ENCODE data around the gene CSPG5. TPM values are rescaled to one million over a fixed set of nuclear protein-coding genes. Genes with fewer than 3 reads are reported as not detected.

CSPG5 gene
- total and polyA plus RNA-seq, 8 donors, result under 0.01 to 3.8 (median 0.35) TPM; not detected in 3

DNA sequence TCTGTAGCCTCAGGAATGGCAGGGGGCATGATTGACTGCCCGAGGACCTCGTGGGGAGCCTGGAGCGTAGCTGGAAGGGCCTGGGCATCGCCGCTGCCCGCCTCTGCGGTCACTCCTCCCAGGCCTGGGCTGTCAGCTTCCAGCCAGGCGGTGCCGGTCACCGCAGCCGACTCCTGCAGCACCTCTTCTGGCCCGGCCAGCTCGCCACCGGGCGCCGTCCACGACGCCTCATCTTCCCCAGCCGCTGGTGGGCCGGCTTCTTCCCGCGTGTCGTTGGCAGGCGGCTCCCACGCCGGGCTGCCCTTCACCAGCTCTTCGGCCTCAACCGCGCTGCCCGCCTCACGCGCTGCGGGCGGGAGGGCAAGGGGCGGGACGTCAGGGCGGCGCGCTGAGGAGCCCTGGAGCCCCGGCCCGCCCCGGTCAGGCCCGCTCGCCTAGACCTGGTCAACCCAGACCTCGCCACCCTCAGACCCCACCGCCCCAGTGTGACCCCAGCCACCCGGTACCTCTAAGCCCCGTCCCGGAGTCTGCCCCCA, 1.0 kb downstream of the CSPG5 start:
- peak overlapping the region; percentile 64 to 94 (median 72) for H3K4me3 ChIP-seq
- peak in 1 of 2 donors; percentile 65 for DNase-seq

GRCh38 chr3:47573190-47574172, 5.2 kb downstream of the CSPG5 start:
- H3K9me3 ChIP-seq, result no peaks in the 10 kb centered on the region
- DNase-seq, result no peak
- H3K27ac ChIP-seq, result no peak overlapping the region
- TF ChIP-seq, protein P1, sequence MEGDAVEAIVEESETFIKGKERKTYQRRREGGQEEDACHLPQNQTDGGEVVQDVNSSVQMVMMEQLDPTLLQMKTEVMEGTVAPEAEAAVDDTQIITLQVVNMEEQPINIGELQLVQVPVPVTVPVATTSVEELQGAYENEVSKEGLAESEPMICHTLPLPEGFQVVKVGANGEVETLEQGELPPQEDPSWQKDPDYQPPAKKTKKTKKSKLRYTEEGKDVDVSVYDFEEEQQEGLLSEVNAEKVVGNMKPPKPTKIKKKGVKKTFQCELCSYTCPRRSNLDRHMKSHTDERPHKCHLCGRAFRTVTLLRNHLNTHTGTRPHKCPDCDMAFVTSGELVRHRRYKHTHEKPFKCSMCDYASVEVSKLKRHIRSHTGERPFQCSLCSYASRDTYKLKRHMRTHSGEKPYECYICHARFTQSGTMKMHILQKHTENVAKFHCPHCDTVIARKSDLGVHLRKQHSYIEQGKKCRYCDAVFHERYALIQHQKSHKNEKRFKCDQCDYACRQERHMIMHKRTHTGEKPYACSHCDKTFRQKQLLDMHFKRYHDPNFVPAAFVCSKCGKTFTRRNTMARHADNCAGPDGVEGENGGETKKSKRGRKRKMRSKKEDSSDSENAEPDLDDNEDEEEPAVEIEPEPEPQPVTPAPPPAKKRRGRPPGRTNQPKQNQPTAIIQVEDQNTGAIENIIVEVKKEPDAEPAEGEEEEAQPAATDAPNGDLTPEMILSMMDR (IDR thresholded peaks at IDR 0.05), result no peak
- no peak for TF ChIP-seq POLR2A (IDR thresholded peaks at IDR 0.05)
- TF ChIP-seq EP300 (IDR thresholded peaks at IDR 0.05), result no peak
- TF ChIP-seq POLR2AphosphoS5 (IDR thresholded peaks at IDR 0.05), result no peak
- peaks cover 0 to 22% (median 14%) of the 10 kb centered on the region in 3 donors for H3K27me3 ChIP-seq
- 62 to 70% (median 65%) methylated on average over 9 of the region's 9 CpGs for WGBS, 5 donors
- peaks cover 7 to 9% (median 9%) of the 10 kb centered on the region in 4 donors for H3K4me1 ChIP-seq
- no peaks in the 10 kb centered on the region for H3K36me3 ChIP-seq
- intact Hi-C loops (cut with DNase I; ENCODE audit: low total_unique reads), result no loop called here
- no peak overlapping the region for H3K4me3 ChIP-seq

More for the DNA sequence above, 1.0 kb downstream of the CSPG5 start:
- H3K36me3 ChIP-seq, result no peaks in the 10 kb centered on the region
- TF ChIP-seq, protein P1 (IDR thresholded peaks at IDR 0.05), result no peak
- intact Hi-C loops (cut with DNase I; ENCODE audit: low total_unique reads), result no loop called here
- peaks cover 14 to 17% (median 17%) of the 10 kb centered on the region in 4 donors for H3K4me1 ChIP-seq
- peaks cover 0 to 40% (median 29%) of the 10 kb centered on the region in 3 donors for H3K27me3 ChIP-seq
- H3K27ac ChIP-seq, result no peak overlapping the region
- H3K9me3 ChIP-seq, result no peaks in the 10 kb centered on the region
- WGBS, 5 donors, result 1 to 4% (median 2%) methylated on average over 18 to 49 of the region's 49 CpGs; no CpG with 5 or more reads in 1 of the 5 donors

GRCh38 chr3:47571391-47572175, 7.1 kb downstream of the CSPG5 start:
- intact Hi-C loops (cut with DNase I; ENCODE audit: low total_unique reads), result no loop called here
- no peak for TF ChIP-seq POLR2A (IDR thresholded peaks at IDR 0.05)
- TF ChIP-seq POLR2AphosphoS5 (IDR thresholded peaks at IDR 0.05), result no peak
- no peak for TF ChIP-seq EP300 (IDR thresholded peaks at IDR 0.05)
- TF ChIP-seq, protein P1 (IDR thresholded peaks at IDR 0.05), result no peak
- no peak overlapping the region for H3K27ac ChIP-seq
- H3K4me3 ChIP-seq, result no peak overlapping the region
- H3K27me3 ChIP-seq, result peaks cover 0 to 3% (median 1%) of the 10 kb centered on the region in 3 donors
- H3K9me3 ChIP-seq, result no peaks in the 10 kb centered on the region
- peak in 1 of 2 donors; percentile 33 for DNase-seq
- WGBS, 5 donors, result 63 to 72% (median 70%) methylated on average over 10 of the region's 10 CpGs
- H3K36me3 ChIP-seq, result no peaks in the 10 kb centered on the region
- no peaks in the 10 kb centered on the region for H3K4me1 ChIP-seq

DNA sequence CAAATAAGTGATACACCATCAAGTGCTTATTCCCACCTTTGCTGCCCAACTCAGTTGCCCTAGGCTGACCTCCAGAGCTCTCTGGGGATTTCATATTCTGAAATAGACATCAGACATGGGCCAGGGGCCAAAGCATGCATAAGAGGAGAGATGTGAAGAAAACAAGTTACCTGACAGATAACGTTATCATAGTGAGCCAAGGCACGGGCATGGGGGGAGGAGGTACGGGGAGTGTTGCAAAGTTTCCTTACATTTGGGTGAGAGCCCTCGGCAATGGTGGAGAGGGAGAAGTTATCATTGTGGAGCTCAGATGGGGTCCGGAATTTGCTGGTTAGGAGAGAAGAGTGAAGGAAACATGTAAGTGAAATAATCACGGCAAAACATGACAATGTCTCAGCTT, 9.8 kb downstream of the CSPG5 start:
- no peak for DNase-seq
- Histone ChIP-seq H3K27me3 (no peaks in the 10 kb centered on the region), H3K27ac (no peak overlapping the region), H3K4me1 (no peaks in the 10 kb centered on the region), H3K4me3 (no peak overlapping the region), H3K36me3 (no peaks in the 10 kb centered on the region), H3K9me3 (no peaks in the 10 kb centered on the region)
- whole genome bisulfite sequencing, 5 donors, result 81 to 86% (median 83%) methylated on average over 6 of the region's 6 CpGs
- TF ChIP-seq POLR2AphosphoS5 (IDR thresholded peaks at IDR 0.05), result no peak
- no peak for TF ChIP-seq POLR2A (IDR thresholded peaks at IDR 0.05)
- TF ChIP-seq EP300 (IDR thresholded peaks at IDR 0.05), result no peak
- TF ChIP-seq, protein P1 (IDR thresholded peaks at IDR 0.05), result no peak
- intact Hi-C loops (cut with DNase I; ENCODE audit: low total_unique reads), result no loop called here
